OCI-LY7 (cell line): Measurements from ENCODE around the gene PALD1. TPM values are rescaled to one million over a fixed set of nuclear protein-coding genes. Genes with fewer than 3 reads are reported as not detected.

Source experiments
- BruUV-seq: library from RNA; stranded (reverse); fragments of 400-500 nt; replicated peaks from 2 replicates; lab custom pipeline; 2021; lab: Mats Ljungman, UMichigan
- CTCF ChIA-PET: fragments of 300-600 bp; sonication (Branson Sonifier 250); formaldehyde crosslinking; loops from one replicate; lab custom pipeline; 2022; ENCODE audit warnings: antibody characterized with exemption; ENCODE audit not compliant: unreplicated experiment; lab: Charles Lee
- POLR2A ChIA-PET: fragments of 300-600 bp; sonication (Branson Sonifier 250); formaldehyde crosslinking; loops from one replicate; lab custom pipeline; 2022; ENCODE audit warnings: antibody characterized with exemption; lab: Charles Lee
- DNase-seq: peaks from one replicate; pipeline ENCODE4 v3.0.0-alpha.2; 2015; ENCODE audit warnings: low spot score
- H2AFZ ChIP-seq: fragments of 200-600 bp; sonication (generic), shearing (Covaris generic); 2 replicates; pipeline ENCODE4 v1.6.1; 2014; ENCODE audit warnings: mild to moderate bottlenecking, antibody characterized with exemption, low read length, moderate library complexity
- H3K27ac ChIP-seq: fragments of 200-600 bp; sonication (generic); 2 replicates; pipeline ENCODE4 v1.5.1; 2014; ENCODE audit warnings: mixed run types, low read depth, mild to moderate bottlenecking, moderate library complexity, low read length, inconsistent platforms; ENCODE audit not compliant: poor library complexity, severe bottlenecking
- H3K36me3 ChIP-seq: fragments of 200-600 bp; sonication (generic); 2 replicates; pipeline ENCODE4 v1.6.1; 2014; ENCODE audit warnings: mild to moderate bottlenecking, antibody characterized with exemption, low read length, moderate library complexity, mixed read lengths; ENCODE audit not compliant: insufficient read depth
- H3K4me1 ChIP-seq: fragments of 200-600 bp; sonication (generic); 2 replicates; pipeline ENCODE4 v1.5.1; 2014; ENCODE audit warnings: mild to moderate bottlenecking, low read length; ENCODE audit not compliant: insufficient read depth, poor library complexity, severe bottlenecking
- H3K4me2 ChIP-seq: fragments of 200-600 bp; sonication (generic); 2 replicates; pipeline ENCODE4 v1.6.1; 2014; ENCODE audit warnings: mild to moderate bottlenecking, low read length
- H3K4me3 ChIP-seq: fragments of 200-600 bp; sonication (generic); 2 replicates; pipeline ENCODE4 v1.5.1; 2014; ENCODE audit warnings: mild to moderate bottlenecking, low read depth, low read length; ENCODE audit not compliant: poor library complexity, severe bottlenecking
- H3K79me2 ChIP-seq: fragments of 200-600 bp; sonication (generic); 2 replicates; pipeline ENCODE4 v1.6.1; 2016; ENCODE audit warnings: low read depth, mild to moderate bottlenecking, low read length, moderate library complexity, mixed read lengths; ENCODE audit not compliant: insufficient read depth
- H3K9me2 ChIP-seq: fragments of 200-600 bp; sonication (generic); 2 replicates; pipeline ENCODE4 v1.6.1; 2016; ENCODE audit warnings: mild to moderate bottlenecking, low read length, mixed read lengths; ENCODE audit not compliant: insufficient read depth
- H3K9me3 ChIP-seq: fragments of 200-600 bp; sonication (generic); 2 replicates; pipeline ENCODE4 v1.6.1; 2014; ENCODE audit warnings: mild to moderate bottlenecking, mixed run types, low read length, mixed read lengths
- H4K20me1 ChIP-seq: fragments of 200-600 bp; sonication (generic); 2 replicates; pipeline ENCODE4 v1.6.1; 2014; ENCODE audit warnings: mild to moderate bottlenecking, antibody characterized with exemption, low read length, moderate library complexity, mixed read lengths; ENCODE audit not compliant: insufficient read depth
- CTCF ChIP-seq: fragments of 200-600 bp; sonication (generic); conservative IDR thresholded peaks from 2 replicates; pipeline ENCODE4 v1.5.1; 2014; ENCODE audit warnings: mild to moderate bottlenecking, antibody characterized with exemption, low read length, moderate library complexity, mixed read lengths
- EZH2phosphoT487 ChIP-seq: fragments of 200-600 bp; sonication (generic); IDR thresholded peaks from 2 replicates; pipeline ENCODE4 v1.6.1; 2018; ENCODE audit warnings: low read depth, borderline replicate concordance, mild to moderate bottlenecking, mixed run types, antibody characterized with exemption, low read length, moderate library complexity, mixed read lengths
- intact Hi-C: fragments of 100-400 bp; cut with micrococcal nuclease; formaldehyde crosslinking; loops from one replicate; pipeline ENCODE4 v1.10.0; 2022; ENCODE audit not compliant: unreplicated experiment
- total RNA-seq, 2 experiments: library from RNA; depleted of rRNA in 1 of 2; stranded (reverse); fragments of >200 nt in 1 of 2; shearing (Covaris generic) in 1 of 2; gene quantifications; 2 replicates each; pipeline ENCODE4 v1.2.3, GENCODE V29; 2014 to 2022

PALD1 gene
- total RNA-seq, 2 experiments from 2014 or later: 52.7 to 66.7 TPM

GRCh38 chr10:70496341-70497119 is 18.0 kb downstream of the PALD1 start:
- no peaks in the 10 kb centered on the region for H3K9me3 ChIP-seq
- H3K4me3 ChIP-seq: peak overlapping the region; percentile 14
- CTCF ChIA-PET: interaction anchor here (0.9 kb wide), 1 partner anchor 35 kb away, joined by 3 read pairs; no protein-coding TSS in a partner anchor
- intact Hi-C loops: no loop called here
- no TSS peak for BruUV-seq
- DNase-seq: no peak
- no peaks in the 10 kb centered on the region for H4K20me1 ChIP-seq
- H3K36me3 ChIP-seq: peaks cover 45% of the 10 kb centered on the region
- peak overlapping the region; percentile 98 for H3K27ac ChIP-seq
- POLR2A ChIA-PET: interaction anchor here (1.0 to 5.1 kb wide), 3 partner anchors 8 to 18 kb away, joined by 4 to 35 read pairs (median 17); partner anchors contain the start of gene PALD1
- H2AFZ ChIP-seq: no peak overlapping the region
- no peak for TF ChIP-seq EZH2phosphoT487
- no peak for TF ChIP-seq CTCF
- peak overlapping the region; percentile 95 for H3K4me2 ChIP-seq
- peaks cover 99% of the 10 kb centered on the region for H3K4me1 ChIP-seq
- H3K9me2 ChIP-seq: no peaks in the 10 kb centered on the region
- peaks cover 92% of the 10 kb centered on the region for H3K79me2 ChIP-seq

- TF ChIP-seq EZH2phosphoT487 (no peak), CTCF (no peak)
- no peaks in the 10 kb centered on the region for H3K9me2 ChIP-seq
- intact Hi-C loops: no loop called here
- H3K4me3 ChIP-seq: peak overlapping the region; percentile 14
- CTCF ChIA-PET: interaction anchor here (0.6 to 0.9 kb wide), 2 partner anchors 22 to 36 kb away, joined by 3 read pairs; no protein-coding TSS in a partner anchor
- no TSS peak for BruUV-seq
- no peaks in the 10 kb centered on the region for H3K9me3 ChIP-seq
- POLR2A ChIA-PET: interaction anchor here (1.0 to 5.1 kb wide), 3 partner anchors 8 to 18 kb away, joined by 4 to 35 read pairs (median 17); partner anchors contain the start of gene PALD1
- peak overlapping the region; percentile 98 for H3K27ac ChIP-seq
- H3K4me2 ChIP-seq: peak overlapping the region; percentile 95
- peaks cover 99% of the 10 kb centered on the region for H3K4me1 ChIP-seq
- no peaks in the 10 kb centered on the region for H4K20me1 ChIP-seq
- peaks cover 40% of the 10 kb centered on the region for H3K36me3 ChIP-seq
- H2AFZ ChIP-seq: no peak overlapping the region
- H3K79me2 ChIP-seq: peaks cover 92% of the 10 kb centered on the region
- no peak for DNase-seq
Observed at GRCh38 chr10:70497120-70497545, 18.6 kb downstream of the PALD1 start.
